Kidney capillary endothelial cell (primary cell): Measurements from ENCODE around the gene POLR2H.
A peak's percentile ranks its signal among the peaks of the same experiment; 100 is the strongest.

Source experiments
- DNase-seq: peaks from one replicate; pipeline ENCODE4 v3.0.0-alpha.2; 2018; ENCODE audit warnings: low spot score

POLR2H gene

DNA sequence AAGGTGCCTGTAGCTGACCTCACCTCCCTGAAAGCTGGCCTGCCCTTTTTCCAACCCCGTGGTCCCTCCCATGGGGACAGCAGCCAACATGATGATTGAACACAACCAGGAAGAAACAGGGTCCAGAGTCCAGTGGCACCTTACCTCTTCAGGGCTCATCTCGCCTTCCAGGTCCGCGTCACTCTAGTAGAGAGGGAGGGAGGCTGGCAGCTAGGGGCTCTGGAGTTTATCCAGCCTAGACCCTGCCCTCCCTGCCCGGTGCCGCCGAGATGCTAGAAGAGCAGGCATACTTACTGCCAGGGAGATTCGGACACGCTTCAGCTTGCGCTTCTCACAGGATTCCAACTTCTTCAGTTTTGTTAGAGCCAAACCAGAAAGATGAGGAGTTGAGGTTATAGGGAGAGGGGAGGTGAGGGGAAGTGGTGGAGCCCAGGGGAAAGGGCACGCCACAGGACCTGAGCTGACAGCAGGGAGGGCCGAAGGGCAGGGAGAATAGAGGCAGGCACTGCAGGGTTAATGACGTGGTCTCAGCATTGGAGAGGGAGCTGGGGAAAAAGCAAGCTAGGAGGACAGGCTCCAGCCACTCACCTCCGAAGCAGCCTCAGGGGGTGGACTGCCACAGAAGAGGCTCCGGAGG lies 9.2 kb upstream of the POLR2H start:
- no peak for DNase-seq

GRCh38 chr3:184352897-184353545 lies 8.5 kb upstream of the POLR2H start:
- no peak for DNase-seq

GRCh38 chr3:184353546-184353941 lies 8.0 kb upstream of the POLR2H start:
- DNase-seq = no peak

- DNase-seq = no peak
These were observed 7.3 kb upstream of the POLR2H start for GRCh38 chr3:184354121-184354728.

- no peak for DNase-seq
These were observed 6.8 kb upstream of the POLR2H start for GRCh38 chr3:184354754-184355153.

DNA sequence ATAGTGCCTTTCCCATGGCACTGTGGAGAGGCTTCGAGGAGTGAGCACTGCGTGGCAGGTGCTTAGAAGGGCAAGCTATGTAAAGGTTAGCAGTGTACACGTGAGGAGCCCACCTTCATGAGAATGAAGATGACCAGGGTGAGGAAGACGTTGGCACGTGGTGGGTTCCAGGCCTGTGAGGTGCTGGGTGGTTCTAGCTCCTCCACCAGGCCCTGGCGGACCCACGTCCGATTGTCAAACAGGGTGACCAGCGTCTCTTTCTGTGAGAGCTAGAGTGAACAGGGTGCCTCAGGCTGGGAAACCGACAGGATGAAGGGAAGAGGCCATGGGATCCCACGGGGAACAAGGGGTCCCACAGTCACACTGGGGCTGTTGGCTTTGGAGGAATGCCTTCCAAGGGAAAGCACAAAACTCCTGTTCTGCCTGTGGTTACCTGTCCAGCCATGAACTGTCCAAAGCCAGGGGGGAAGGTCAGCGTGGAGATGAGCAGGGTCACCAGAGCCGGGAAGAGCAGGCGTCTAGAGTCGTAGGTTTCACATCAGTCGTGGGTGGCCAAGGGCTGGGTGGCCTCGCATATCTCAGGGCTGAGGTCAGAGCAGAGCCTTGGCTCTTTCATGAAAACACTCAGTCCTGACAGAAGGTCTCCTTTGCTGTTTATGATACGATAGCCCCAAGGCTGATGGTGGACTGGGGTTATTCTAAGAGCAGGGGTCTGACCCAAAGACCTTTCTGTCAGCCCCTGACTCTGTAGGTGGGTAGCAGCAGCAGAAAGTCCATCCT lies 6.1 kb upstream of the POLR2H start:
- DNase-seq = no peak

- no peak for DNase-seq
These were observed 4.0 kb upstream of the POLR2H start for GRCh38 chr3:184357248-184358123.

DNA sequence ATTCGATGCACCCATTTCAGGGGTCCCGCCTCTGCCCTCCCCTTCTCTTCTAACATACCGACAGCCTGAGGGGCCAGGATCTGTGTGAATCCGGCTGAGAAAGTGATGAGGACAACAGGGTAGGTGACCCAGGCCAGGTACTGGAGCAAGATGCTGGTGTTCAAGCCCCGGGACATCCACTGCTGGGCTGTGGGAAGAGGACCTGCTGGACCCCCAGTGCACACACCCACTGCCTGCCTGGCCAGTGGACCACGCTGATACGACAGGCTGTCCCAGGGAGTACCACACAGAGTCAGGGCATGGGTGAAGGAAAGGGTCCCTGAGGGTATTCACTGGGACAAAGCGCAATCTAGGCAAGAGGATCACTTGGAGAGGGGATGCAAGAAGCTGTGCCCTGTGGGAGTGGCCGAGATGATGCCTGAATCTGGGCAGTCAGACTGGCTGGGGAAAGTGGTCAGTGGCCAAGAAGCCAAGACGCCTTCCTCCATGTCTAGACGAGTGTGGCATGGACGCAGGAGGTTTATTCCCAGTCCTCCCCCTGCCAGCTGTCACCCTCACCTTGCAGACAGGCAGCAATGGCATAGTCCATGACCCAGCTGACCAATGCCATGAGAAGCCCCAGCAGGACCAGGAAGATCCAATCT lies 3.3 kb upstream of the POLR2H start:
- no peak for DNase-seq

GRCh38 chr3:184358921-184359350 lies 2.6 kb upstream of the POLR2H start:
- no peak for DNase-seq

- DNase-seq = no peak
These were observed 1.9 kb upstream of the POLR2H start for GRCh38 chr3:184359610-184360009.

- no peak for DNase-seq
These were observed 1.2 kb upstream of the POLR2H start for GRCh38 chr3:184360070-184360928.

- DNase-seq = no peak
These were observed 480 bp upstream of the POLR2H start for GRCh38 chr3:184360929-184361531.

- DNase-seq = peak; percentile 31
These were observed 590 bp downstream of the POLR2H start for GRCh38 chr3:184361932-184362667.

DNA sequence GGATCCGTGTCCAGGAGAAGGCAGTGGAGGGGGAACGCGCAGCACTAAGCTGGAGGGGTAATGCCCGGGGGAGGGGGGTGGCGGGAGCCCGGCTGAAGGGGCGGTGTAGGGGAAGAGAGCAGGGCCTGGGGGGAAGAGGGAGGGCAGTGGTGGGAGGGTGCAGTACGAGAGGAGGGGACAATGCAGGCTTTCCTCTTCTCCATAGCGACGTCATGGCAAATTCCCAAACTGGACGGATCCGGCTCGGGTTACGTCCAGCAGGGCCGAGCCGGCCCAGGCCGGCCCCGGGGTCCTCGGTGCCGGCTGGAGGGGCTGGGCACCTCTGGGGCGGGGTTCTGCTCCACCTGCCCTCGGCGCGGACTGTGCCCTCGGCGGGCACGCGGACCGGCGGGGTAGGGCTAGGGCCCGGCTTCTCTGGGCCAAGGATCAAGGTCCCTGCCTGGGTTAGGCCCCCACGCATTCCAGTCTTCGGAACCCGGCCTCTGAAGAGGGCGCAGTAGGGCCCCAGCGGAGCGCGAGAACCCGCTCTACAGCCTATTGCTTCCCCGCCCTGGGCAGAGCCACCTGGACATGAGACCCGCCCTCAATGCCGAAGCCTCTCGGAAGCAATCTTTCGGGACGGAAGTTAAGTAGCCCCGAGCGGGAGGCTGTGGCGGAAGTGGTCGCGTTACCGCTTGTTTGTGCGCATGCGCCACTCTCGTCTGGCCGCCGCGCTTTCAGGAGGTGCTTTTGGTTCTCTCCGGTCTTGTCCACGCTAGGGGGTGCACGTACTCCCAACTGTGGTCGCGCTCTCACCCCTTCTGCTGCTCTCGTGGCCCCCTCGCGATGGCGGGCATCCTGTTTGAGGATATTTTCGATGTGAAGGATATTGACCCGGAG lies 1.4 kb downstream of the POLR2H start:
- peak; percentile 93 for DNase-seq

DNA sequence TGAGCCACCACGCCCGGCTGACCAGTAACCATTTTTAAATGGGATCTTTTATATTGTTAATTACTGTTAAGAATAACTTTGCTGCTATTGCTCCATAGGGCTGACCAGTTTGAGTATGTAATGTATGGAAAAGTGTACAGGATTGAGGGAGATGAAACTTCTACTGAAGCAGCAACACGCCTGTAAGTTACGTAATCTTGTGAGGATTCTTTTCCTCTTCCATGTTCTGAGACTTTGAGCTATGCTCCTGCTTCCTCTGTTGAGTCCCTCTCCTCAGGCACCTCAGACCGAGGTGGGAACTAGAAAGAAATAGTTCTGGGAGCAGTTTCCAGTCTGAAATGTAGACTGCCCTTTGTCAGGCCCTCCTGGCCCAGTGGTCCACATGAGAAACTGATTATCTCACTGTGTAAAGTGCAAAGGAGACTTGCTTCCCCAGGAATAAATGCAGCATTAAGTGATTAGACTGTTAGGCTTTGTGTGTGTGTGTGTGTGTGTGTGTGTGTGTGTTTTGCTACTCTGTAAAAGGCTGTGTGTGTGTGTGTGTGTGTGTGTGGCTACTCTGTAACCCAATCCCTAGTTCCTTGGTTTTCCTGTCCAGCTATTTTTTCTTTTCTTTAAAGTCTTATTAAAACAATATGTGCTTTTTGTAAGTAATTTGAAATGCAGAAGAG lies 5.2 kb downstream of the POLR2H start:
- DNase-seq = no peak

- DNase-seq = no peak
These were observed 6.6 kb downstream of the POLR2H start for GRCh38 chr3:184368116-184368515.

- DNase-seq = peak; percentile 24
These were observed 7.2 kb downstream of the POLR2H start for GRCh38 chr3:184368586-184369183.
